Astrocyte of the spinal cord (primary cell): ENCODE data around the gene ISG20.

Experiments
- DNase-seq: peaks from one replicate; pipeline ENCODE4 v3.0.0; 2011; ENCODE audit warnings: low read depth, low spot score
- H3K4me3 ChIP-seq: 2 replicates; pipeline ENCODE4 v1.5.1; 2011; ENCODE audit warnings: low read depth, mild to moderate bottlenecking, low read length, moderate library complexity
- in situ Hi-C: cut with HindIII; loops from 2 replicates; pipeline ENCODE4 v1.10.0; 2017; ENCODE audit warnings: low sequenced_read_pairs
- TF ChIP-seq, protein P1 (sequence below): IDR thresholded peaks from 2 replicates; pipeline ENCODE4 v1.5.1; 2012; ENCODE audit warnings: low read depth, mild to moderate bottlenecking, low read length, inconsistent platforms

ISG20 gene

DNA sequence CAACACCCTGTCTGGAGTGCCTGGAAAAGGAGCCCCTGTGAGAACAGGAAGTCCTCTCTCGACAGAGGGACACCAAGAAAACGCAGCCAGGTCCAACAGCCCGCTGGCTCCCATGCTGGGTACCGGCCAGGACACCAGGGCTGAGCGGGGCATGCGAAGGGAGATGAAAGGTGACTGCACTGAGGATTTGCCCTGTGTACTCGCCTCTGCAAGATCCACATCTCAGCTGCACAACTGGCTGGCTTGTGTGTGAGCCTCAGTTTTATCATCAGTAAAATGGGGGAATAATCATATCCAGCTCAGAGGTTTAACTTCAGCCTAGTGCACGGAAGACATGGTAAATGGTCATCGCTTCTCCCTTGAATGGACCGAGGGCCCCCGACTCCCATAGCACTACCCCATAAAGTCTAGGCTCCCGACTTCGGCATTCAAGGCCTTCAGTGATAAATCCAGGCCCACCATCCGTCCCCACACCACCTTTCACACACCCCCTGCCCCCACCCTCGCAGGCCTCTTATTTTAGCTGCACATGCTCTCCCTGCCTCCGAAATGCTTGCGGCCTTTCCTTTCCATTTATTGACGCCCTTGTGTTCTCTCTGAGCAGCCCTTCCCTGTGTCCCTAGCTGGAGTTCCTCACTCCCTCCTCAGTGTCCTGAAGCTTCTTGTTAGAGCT is 15.8 kb downstream of the ISG20 start:
- TF ChIP-seq, protein P1, sequence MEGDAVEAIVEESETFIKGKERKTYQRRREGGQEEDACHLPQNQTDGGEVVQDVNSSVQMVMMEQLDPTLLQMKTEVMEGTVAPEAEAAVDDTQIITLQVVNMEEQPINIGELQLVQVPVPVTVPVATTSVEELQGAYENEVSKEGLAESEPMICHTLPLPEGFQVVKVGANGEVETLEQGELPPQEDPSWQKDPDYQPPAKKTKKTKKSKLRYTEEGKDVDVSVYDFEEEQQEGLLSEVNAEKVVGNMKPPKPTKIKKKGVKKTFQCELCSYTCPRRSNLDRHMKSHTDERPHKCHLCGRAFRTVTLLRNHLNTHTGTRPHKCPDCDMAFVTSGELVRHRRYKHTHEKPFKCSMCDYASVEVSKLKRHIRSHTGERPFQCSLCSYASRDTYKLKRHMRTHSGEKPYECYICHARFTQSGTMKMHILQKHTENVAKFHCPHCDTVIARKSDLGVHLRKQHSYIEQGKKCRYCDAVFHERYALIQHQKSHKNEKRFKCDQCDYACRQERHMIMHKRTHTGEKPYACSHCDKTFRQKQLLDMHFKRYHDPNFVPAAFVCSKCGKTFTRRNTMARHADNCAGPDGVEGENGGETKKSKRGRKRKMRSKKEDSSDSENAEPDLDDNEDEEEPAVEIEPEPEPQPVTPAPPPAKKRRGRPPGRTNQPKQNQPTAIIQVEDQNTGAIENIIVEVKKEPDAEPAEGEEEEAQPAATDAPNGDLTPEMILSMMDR, result no peak
- in situ Hi-C loops, result no loop called here
- DNase-seq, result no peak
- H3K4me3 ChIP-seq, result no peak overlapping the region

DNA sequence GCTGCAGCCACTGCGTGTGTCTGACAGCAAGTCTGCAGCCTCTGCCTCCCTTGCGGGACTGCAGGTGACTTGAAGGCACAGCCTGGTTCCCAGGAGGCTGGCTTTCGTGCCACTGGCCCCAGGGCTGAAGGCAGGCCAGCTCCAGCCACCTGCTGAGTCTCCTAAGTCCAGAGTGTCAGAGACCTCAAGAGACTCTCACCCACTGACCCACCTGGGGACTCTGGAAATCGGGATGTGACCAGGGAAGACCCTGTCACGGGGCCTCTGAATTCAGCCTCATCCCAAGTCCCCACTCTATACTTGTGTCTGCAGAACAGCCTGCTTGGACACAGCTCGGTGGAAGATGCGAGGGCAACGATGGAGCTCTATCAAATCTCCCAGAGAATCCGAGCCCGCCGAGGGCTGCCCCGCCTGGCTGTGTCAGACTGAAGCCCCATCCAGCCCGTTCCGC is 16.3 kb downstream of the ISG20 start:
- TF ChIP-seq, protein P1, result no peak
- in situ Hi-C loops, result no loop called here
- no peak for DNase-seq

DNA sequence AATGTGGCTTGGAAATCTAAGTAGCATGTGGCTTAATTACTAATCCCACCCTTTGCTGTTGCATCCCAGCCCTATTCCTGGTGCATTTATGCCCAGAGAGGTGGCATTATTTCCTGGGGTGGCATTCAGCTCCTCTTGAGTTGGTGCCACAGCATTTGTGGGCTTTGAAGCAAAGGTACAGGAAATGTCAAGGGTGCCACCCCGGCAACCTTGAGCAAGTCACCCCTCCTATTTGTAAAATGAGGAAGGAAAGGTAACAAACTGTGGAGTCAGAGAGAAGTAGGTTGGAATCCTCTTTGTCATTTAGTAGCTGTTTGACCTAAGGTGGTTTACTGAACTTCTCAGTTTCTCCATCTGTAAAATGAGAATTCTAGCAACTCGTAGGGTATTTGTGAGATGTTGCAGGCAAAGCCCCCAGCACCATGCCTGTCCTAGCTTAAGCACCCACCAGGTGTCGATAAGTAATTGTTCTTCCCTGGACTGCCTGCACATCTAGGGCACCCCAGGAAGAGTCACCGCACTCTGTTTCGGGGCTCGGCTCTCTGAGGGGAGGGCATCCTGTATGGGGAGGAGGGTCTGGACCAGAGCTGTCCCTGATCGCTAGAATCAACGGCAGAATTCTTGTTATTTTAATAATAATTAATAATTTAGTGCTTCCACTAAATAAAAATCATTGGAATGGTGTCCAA is 17.1 kb downstream of the ISG20 start:
- H3K4me3 ChIP-seq, result no peak overlapping the region
- in situ Hi-C loops, result no loop called here
- DNase-seq, result no peak
- TF ChIP-seq, protein P1, result no peak

More for the DNA sequence above, 16.3 kb downstream of the ISG20 start:
- H3K4me3 ChIP-seq, result no peak overlapping the region

DNA sequence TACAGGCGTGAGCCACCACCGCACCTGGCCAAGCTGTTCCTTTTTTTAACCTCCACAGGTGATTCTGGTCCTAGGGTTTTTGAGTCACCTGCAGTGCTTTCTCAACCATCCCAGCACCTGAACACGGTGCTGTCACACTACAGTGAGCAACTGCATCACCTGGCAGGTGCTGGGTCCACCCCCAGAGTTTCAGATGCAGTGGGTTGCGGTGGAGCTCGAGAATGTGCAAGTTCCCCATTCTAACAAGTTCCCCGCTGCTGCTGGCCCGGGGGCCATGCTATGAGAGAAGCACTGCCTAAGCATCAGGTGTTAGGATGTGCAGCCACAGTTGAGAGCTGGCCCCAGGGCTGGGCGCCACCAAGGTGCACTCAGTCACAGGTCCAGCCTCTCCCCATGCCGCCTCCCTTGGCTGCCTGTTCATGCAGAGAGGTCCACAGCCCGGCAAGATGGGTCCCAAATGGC is 18.0 kb downstream of the ISG20 start:
- TF ChIP-seq, protein P1, result no peak
- H3K4me3 ChIP-seq, result no peak overlapping the region
- DNase-seq, result no peak
- in situ Hi-C loops, result no loop called here

DNA sequence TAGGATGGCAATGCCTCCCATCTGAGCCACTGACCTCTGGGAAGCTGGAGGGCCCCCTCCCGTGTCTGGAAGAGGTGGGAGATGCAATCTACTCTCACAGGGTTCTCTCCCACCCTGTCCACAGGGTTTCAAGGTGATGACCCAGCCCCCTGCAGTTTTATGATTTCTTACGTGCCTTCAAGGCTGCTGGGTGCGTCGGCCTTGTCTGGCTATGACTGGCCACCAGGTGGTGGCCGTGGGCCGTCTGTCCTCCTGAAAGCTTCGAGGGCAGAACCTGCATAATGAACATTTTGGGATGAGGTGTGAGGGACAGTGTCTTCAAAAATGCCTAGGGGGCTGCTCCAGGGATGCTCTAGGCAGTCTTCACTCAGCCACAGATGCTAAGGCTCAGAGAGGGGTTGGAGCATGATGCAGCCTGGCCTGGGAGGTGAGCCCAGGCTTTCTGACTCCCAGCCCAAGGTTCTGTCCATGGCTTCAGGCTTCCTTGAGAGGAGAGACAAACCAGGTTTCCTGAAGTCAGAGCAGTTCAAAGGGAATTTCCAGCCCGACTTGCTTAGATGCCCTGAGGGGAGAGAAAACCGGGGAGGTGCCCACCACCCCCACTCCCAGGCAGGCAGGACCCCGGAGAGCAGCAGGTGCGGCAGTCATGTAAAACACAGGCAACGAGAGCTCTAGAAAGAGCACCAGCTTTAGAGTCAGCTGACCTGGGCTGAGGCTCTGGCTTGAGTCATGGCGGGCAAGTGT is 18.7 kb downstream of the ISG20 start:
- H3K4me3 ChIP-seq, result no peak overlapping the region
- in situ Hi-C loops, result no loop called here
- DNase-seq, result peak; percentile 51
- TF ChIP-seq, protein P1, result peak; percentile 88

DNA sequence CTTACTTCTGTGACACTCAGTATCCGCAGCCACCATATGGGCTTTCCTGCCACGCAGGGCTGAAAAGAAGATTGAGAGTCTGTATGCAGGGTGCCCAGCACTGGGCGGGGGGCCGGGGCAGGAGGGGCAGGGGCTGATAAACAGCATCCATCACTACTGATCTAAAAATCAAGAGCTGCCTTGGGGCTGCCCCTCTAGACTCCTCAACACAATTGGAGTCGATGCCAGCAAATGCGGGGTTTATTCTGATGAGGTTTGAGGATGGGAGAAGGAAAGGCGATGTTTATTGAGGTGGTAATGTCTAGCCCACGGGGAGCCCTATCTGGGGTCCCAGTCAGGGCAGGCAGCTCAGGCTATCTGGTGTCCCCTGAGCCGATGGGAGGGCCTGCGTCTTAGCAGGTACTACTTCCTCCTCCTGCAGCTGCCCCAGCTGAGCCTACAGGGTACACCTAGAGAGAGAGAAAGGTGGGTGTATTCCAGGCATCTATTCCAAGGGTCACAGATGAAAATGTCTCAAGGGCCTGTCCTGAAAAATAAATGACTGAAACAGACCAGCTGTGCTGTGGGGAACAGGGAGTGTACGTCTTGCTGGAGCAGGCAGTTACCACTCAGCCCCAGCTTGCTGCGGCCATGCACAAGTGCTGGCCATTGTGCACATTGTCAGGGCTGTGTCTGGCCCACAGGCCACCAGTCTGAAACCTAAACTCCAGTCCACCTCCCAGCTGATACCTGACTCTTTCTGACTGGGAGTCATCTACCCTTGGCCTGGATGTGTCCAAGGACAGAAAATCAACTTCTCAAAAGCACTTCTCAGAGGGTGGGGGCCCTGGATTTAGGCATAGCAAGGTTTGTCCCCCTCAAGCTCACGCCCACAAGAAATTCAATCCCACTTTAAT is 19.5 kb downstream of the ISG20 start:
- in situ Hi-C loops, result no loop called here
- TF ChIP-seq, protein P1, result no peak
- no peak for DNase-seq
- no peak overlapping the region for H3K4me3 ChIP-seq
